C4-2B (cell line): ENCODE measurements around the gene SFTPB.

Experiments used
- H3K27ac ChIP-seq: fragments of 450-650 bp; 2 replicates; pipeline ENCODE4 v1.5.1; 2017
- ZFX ChIP-seq: fragments of 450-650 bp; IDR thresholded peaks from 2 replicates; pipeline ENCODE4 v1.6.1; 2017
- TF ChIP-seq, protein P1 (sequence below): fragments of 450-650 bp; conservative IDR thresholded peaks from 2 replicates; pipeline ENCODE4 v1.5.1; 2017; ENCODE audit warnings: mild to moderate bottlenecking

SFTPB gene

GRCh38 chr2:85699325-85699724 is 31.3 kb upstream of the SFTPB start:
- TF ChIP-seq, protein P1, sequence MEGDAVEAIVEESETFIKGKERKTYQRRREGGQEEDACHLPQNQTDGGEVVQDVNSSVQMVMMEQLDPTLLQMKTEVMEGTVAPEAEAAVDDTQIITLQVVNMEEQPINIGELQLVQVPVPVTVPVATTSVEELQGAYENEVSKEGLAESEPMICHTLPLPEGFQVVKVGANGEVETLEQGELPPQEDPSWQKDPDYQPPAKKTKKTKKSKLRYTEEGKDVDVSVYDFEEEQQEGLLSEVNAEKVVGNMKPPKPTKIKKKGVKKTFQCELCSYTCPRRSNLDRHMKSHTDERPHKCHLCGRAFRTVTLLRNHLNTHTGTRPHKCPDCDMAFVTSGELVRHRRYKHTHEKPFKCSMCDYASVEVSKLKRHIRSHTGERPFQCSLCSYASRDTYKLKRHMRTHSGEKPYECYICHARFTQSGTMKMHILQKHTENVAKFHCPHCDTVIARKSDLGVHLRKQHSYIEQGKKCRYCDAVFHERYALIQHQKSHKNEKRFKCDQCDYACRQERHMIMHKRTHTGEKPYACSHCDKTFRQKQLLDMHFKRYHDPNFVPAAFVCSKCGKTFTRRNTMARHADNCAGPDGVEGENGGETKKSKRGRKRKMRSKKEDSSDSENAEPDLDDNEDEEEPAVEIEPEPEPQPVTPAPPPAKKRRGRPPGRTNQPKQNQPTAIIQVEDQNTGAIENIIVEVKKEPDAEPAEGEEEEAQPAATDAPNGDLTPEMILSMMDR = no peak
- no peak for TF ChIP-seq ZFX
- no peak overlapping the region for H3K27ac ChIP-seq

- H3K27ac ChIP-seq = no peak overlapping the region
- TF ChIP-seq ZFX = no peak
- TF ChIP-seq, protein P1 = no peak
Observed at GRCh38 chr2:85698880-85699254, 30.9 kb upstream of the SFTPB start.

DNA sequence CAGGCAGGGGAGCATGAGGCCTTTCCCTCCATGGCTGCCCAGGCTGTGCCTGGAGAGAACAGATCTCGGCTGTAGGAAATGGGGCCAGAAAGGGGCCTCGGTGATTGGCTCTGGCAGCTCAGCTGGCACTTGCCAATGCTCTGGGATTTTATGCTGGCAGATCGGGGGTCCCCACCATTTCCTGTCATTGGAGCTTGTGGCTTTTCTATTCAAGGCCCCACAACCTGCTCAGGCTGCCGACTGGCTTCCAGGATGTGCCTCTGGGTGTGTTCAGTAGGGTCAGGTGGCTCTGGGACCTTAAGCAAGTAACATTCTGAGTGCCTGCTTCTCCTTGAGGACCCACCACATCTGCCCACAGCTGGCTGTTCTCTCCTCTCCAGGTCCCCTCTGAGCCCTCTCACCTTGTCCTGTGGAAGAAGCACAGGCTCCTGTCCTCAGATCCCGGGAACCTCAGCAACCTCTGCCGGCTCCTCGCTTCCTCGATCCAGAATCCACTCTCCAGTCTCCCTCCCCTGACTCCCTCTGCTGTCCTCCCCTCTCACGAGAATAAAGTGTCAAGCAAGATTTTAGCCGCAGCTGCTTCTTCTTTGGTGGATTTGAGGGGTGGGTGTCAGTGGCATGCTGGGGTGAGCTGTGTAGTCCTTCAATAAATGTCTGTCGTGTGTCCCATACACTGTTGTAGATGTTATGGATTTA is 30.3 kb upstream of the SFTPB start:
- H3K27ac ChIP-seq = no peak overlapping the region

DNA sequence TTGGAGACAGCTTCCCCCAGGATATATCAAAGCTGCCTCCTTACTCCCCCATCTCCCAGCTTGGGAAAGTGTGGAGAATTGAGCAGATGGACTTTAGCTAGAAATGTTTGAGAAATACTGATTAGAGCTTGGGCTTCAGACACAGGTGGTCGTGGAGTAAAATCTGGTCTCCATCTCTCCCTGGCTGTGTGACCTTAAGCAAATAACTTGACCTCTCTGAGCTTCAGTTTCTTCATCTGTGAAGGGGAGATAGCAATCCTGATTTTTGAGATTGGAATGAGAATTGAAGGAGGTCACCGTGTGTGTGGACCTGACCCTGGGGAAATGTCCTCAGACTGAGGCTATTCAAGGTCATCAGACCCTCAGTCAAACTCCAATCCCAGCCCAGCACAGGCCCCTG is 29.7 kb upstream of the SFTPB start:
- TF ChIP-seq, protein P1 = no peak
- no peak for TF ChIP-seq ZFX
- H3K27ac ChIP-seq = no peak overlapping the region

More for the DNA sequence above, 30.3 kb upstream of the SFTPB start:
- TF ChIP-seq, protein P1 = no peak
- TF ChIP-seq ZFX = no peak

DNA sequence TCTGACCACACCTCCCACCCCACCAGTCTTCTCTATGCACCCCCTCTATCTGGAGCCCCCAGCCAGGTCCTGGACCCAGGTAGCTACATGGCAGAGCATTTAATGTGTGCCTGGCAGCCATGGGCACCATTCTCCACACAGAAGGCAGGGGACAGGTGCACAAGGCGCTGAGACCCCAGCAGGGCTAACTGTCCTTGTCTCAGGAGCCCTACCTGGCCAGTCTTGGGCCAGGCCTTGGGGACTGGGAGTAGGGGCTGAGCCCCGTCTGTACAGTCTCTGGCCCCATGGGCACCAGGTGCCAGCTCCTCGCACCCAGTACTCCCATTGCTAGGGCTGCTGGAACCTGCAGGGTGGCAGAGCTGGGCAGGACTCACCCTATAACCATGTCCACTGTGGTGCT is 29.1 kb upstream of the SFTPB start:
- no peak for TF ChIP-seq ZFX
- TF ChIP-seq, protein P1 = no peak
- H3K27ac ChIP-seq = no peak overlapping the region

DNA sequence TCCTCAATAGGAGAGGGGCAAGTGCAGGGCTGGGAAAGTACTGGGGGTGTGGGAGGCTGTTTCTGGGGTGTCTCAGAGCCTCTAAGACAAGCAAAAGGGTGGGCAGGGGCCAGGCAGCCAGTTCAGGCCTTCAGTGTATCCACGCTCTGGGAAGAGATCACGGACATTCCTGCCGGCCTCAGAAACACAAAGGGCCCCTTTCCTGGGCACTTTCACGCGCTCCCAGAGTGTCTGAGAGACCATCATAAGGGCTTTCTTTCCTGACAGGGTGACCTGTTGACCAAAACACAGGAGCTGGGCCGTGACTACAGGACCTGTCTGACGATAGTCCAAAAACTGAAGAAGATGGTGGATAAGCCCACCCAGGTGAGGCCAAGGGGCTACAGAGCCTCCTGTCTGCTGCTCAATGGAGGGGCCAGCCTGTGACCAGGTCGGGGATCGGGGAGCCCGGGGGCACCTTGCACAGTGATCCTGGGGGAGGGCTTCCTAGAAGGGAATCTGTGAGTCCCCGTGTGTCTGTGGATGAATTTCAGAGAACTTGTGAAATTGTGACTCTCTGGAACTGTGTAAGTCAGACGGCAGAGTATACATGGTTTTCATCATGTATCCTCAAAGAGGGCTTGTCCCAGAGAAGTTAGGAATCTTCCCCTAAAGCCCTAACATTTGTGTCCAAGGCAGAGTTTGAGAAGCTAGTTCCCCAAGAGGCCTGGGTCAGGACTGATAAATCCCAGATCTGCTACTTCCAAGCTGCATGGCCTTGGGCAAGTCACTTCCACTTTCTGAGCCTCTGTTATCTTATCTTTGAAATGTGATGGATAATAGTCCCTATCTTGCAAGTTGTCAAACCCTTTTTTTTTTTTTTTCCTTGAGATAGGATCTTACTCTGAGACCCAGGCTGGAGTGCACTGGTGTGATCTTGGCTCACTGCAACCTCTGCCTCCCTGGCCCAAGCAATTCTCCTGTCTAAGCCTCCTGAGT is 28.0 kb upstream of the SFTPB start:
- TF ChIP-seq ZFX = no peak
- TF ChIP-seq, protein P1 = no peak
- no peak overlapping the region for H3K27ac ChIP-seq

- H3K27ac ChIP-seq = no peak overlapping the region
- TF ChIP-seq ZFX = no peak
- TF ChIP-seq, protein P1 = no peak
Observed at GRCh38 chr2:85695121-85695520, 27.1 kb upstream of the SFTPB start.
